Pulmonary artery endothelial cell (primary cell): ENCODE data around the gene SRCAP. TPM values are rescaled to one million over a fixed set of nuclear protein-coding genes. Genes with fewer than 3 reads are reported as not detected.

Experiments used
- DNase-seq: peaks from one replicate; pipeline ENCODE4 v3.0.0-alpha.2; 2011; ENCODE audit warnings: low read depth, low spot score
- total RNA-seq: library from RNA; depleted of rRNA; stranded (reverse); fragments of >200 nt; gene quantifications from 2 replicates; pipeline ENCODE4 v1.2.3, GENCODE V29; 2014

SRCAP gene
- total RNA-seq: 33.4 and 42.6 TPM in 2 replicates

DNA sequence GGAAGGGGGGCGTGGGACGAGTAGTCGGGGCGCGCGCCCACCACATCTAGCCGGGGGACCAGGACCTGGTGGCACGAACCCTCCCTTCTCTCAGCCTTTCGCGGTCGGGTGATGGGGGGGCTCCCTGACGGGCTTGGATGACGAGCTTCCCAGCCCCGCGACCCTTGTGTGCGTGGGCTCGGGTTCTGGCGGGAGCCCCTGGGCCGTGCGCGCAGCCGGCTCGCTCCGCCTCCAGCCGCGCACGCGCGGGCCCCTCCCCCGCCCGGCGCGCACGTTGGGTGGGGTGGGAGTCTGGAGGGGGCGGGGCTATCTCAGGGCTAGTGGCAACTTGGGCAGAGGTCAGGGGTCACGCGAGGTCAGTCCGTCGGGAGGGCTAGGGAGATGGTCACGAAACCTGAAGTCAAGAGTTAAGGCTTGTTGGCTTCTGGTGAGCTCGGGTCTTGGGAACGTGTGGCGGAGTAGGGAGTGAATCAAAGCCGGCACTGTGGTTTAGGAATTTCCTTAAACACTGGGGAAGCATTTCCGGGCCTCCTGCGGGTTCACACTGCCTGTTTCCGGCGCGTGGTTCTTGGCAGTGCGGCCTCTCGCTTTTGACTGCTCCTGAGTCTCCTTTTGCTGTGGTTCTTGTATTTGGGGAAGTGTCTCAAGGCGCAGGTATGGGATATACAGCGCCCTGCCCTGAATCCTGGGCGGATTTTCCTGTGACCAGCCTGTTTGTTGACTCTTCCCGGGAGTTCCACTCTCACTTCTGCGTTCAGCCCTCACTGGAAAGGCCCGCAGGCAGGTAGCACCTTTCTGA, at the start of gene SRCAP:
SRCAP (plus strand) TSS at position 356 of the 799 bp plus-strand sequence. CDS start 1,654 bp downstream, outside the sequence.
- peak; percentile 55 for DNase-seq

DNA sequence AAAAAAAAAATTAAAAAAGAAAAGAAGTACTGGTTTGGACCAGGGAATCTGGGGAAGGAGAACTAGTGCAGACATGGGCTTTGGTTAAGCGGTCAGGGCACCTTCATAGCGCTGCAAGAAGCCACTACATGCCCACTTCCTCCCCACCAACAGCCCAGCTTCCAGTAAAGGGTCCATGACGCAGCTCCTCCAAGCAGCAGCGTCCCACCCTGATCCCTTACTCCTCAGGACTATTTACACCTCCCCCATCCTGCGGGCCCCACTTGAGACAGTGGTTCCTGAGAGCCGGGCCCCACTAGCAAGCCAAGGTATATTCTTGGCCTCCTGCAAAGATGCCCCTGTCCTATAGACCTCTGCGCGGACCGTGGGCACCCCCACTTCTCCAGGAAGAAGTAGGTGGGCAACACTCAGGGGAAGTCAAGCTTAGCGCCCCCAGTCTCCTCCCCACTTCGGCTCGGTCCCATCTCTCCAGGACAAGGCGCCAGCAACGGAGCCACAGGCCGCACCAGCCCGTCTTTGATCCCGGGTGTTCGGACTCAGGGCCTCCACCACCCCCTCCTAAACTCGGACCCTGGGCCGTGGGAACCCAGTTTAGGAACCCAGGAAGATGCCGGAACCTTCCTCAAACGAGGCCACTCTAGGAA, 49.1 kb upstream of the SRCAP start:
- DNase-seq: no peak

DNA sequence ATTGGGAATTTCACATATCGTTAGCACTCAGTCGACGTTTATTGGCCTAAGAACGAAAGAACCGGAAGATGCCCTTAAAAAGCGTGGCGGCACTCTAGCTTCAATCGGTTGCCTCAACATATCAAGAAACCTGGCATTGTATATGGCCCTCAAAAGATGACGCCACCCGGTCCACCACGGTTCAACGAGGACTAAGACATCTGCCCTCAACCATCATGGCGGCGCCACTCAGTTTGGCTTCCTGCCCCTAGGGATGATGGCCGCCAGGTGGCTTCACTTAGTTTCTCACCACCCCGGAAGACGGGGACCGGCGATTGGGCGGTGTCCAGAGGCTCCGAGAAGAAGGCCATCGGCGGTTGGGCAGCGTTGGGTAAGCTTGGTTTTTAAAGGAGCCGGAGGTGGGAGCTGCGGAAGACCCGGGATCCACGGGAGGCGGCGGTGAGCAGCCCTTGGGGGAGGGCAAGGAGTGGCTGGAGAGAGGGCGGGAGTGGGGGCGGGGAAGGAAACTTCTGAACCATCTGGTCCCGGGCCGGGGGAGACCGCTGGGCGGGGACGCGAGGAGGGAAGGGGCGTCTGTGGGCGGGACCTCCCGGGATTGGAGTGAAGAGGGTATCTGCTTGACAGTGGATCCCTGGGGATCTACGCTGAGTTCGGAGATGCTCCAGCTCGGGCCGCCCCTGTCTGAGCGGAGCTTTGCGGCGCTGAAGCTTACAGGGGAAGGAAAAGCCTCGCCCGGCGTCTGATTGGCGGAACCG, 48.4 kb upstream of the SRCAP start, which contains the start of gene PRR14:
PRR14 (plus strand) TSS at position 592 of the 755 bp plus-strand sequence. CDS start 686 bp downstream, outside the sequence.
- peak; percentile 99 for DNase-seq

DNA sequence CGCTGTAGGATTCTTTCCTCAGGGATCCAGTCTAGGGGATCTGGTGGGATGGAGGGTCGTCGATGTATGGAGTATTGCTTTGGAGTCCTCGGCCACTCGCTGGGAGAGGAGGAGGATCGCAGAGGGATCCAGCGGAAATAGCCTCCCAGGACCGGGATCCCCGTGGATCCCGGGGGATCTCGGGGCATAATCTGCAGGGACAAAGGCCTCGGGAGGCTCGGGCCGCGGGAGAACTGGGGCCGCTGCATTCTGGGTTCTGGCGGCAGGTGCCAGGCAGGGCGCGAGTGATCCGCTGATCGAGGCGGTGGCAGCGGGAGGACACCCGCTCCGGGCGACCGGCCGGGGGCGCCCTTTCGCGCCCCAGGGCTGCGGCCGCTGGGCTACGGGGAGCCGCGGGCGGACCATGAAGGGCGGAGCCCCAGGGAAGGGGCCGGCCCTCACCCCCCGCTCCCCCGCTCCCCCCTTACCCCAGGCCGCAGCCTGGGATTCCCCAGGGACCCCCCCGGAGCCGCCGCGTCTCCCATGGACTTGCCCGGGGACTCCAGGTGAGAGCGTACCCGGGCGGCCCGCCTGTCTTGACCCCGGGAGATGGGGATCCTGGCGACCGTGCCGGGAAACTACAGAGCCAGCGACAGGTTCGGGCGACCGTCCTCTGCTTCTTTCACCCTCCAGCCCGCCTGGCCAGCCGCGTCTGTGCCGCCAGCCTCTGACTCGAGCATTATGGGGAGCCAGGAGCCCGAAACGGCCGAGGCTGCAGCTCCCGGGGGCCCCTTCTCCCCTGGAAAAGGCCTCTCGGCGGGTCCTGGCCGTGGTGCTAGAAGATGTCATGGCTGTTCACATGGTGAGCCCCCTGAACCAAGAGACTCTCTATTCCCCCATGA, 47.6 kb upstream of the SRCAP start:
- no peak for DNase-seq

DNA sequence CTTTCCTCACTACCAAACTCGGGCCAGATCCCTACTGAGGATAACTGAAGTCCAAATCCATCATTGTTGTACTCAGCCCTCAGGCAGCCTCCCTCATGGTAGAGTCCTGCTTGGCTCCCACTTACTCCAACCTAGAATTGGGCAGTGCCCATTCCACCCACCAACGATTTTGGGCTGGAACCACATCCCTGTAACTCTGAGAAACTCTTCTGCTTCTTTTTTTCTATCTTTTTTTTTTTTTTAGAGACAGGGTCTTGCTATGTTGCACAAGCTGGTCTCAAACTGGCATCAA, 47.0 kb upstream of the SRCAP start:
- DNase-seq: no peak

DNA sequence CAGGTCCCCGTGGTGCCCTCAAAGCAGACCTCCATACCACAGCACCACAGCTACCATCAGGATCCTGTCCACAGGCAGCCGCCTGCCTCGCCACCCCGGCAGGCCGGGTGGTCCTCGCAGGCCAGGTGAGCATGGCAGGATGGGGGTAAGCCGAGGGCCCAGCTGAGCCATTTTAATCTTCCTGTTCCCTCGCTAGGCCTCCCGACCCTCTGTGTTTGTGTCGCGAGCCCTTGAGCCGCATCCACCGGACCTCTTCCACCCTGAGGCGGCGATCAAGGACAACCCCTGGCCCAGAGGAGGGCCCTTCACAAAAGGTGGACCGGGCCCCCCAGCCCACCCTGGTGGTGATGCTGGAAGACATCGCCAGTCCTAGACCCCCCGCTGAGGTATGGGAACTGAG, 46.3 kb upstream of the SRCAP start:
- no peak for DNase-seq

DNA sequence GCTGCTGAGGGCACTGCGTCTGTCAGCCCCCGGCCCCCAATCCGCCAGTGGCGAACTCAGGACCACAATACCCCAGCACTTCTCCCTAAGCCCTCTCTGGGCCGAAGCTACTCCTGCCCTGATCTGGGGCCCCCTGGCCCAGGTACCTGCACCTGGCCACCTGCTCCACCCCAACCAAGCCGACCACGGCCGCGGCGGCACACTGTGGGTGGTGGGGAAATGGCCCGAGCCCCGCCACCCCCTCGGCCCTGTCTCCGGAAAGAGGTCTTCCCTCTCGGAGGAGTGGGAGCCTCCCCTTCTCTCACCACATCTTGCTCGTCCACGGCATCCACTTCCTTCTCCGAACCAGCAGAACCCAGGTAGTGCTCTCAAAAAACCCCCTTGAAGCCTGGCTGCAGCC, 44.1 kb upstream of the SRCAP start:
- DNase-seq: no peak

DNA sequence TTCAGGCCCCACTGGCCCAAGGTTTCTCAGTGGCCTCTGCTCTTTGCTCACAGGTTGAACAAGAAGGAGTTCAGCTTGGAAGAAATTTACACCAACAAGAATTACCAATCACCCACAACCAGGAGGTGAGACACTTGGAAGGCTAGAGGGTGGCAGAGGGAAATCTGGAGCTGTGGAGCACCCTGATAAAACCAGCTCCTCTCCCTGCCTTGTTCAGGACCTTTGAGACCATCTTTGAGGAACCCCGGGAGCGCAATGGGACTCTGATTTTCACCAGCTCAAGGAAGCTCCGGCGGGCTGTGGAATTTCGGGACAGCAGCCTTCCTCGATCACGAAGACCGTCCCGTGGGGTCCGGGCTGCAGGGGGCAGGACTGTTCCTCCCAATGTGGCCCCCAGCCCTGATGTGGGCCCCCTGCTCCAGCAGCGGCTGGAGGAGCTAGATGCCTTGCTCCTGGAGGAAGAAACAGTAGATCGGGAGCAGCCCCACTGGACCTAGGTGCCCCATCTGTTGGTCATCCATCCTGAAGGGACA, 43.1 kb upstream of the SRCAP start:
- no peak for DNase-seq

DNA sequence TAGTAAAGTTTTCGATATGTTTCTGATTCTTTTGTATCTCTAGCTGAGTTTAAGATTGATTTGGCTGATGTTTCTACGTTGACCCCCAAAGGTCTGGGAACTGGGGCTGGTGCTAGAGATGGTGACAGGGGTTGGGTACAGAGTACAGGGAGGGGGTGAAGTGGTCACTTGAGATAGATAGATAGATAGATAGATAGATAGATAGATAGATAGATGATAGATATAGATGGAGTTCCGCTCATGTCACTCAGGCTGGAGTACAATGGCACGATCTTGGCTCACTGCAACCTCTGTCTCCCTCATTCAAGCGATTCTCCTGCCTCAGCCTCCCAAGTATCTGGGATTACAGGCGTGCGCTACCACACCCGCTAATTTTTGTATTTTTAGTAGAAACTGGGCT, 42.6 kb upstream of the SRCAP start:
- no peak for DNase-seq

DNA sequence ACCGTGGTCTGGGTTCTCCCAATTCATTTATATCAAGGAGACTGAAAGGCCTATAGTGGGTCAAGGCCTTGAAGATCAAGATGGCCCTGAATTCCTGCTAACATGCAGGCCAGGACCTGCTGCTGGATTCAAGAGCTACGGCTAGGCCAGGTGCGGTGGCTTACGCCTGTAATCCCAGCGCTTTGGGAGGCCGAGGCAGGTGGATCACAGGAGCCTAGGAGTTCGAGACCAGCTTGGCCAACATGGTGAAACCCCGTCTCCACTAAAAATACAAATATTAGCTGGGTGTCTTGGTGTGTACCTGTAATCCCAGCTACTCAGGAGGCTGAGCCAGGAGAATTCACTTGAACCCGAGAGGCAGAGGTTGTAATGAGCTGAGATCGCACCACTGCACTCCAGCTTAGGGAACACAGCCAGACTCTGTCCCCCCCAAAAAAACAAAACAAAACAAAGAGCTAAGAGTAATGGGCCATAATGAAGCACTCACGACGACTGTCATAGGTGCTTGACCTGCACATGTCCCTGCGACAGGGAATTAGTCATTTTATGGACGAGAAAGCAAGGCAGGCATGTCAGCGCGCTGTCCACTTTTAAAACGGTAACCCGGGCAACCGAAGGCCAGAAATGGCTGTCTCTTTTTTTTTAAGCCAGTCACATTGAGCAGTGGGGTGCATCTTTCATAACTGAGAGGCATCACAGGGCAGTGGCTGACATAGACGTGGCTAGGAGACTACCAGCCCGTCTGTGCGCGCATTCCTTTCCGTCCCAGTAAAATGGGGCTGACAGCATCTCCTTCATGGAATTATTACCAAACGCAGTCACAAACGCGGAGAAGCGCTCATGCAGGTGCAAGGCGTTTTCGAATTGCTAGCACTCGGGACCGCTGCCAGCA, 41.8 kb upstream of the SRCAP start:
- DNase-seq: no peak

DNA sequence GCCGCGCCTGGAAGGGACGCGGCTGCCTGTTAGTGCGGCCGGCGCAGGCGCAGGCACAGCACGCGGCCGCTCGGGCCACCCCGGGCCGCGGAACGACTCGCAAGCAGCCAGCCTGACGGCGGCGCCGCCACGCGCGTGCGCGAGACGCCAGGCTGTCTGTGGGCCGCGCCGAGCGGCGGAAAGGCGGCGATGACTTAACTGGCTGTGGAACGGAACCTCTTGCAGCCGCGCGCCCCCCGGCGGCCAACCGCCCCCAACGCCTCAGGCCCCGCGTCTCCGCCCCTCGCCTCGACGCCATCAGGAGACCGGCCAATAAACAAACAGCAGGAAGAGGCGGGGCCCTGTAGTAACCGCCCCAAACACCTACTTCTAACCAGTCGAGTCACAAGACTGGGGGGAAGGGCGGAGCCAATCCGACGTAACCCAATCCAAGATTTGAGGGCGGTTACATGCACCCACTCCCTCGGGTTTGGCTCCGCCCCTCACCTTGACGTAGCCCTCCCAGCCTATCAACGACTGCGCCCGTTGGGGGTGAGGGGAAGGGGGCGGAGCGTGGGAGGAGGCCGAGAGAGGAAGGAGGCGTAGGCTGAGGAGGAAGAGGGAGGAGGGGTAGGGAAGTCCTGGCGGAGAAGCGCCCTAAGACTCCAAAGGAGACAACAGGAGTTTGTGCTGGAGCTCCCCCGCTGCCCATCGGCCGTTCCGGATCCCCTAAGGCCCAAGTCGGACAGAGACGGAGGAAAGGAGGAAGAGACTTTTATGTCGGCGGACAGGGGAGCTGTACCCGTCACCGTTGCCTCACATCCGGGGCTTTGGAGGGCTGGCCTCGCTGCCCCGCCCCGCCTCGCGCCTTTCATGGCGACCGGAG, 40.9 kb upstream of the SRCAP start, which contains the start of gene FBRS:
FBRS (plus strand) TSS at position 566 of the 865 bp plus-strand sequence. CDS start 1,088 bp downstream, outside the sequence.
- peak; percentile 100 for DNase-seq

DNA sequence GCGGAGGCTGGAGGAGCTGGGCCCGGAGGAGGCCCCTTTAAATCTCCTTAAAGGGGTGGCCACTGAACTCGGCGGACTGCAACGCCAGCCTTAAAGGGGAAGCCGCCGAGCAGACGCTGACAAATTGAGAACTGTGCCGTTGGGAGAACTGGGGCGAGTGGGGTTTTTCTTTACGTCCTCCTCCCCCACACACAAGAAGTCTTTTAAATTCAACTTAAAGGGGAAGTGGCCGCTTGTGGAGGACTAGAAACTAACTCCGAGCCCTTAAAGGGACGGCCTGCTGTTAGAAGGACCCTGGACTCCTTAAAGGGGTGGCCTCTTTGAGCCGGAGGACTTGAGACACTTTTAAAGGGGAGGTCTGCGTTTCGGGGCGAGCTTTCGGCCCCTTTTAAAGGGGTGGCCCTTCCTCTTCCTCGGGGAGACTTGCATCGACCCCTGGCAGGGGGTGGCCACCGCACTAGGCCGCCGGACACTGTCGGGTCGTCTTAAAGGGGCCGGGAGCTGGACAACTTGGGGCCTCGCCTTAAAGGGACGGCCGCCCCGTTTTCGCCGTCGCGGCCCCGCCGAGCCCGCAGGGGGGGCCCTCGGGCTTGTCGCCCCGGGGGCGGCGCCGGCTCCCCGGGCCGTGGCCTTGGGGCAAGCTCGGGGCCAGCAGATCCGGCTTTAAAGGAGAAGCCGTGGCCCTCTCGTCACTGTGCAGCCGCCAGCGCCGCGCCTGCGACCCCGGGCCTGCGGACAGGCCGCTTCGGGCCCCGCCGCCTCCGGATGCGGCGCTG, 40.1 kb upstream of the SRCAP start:
- DNase-seq: peak; percentile 90

DNA sequence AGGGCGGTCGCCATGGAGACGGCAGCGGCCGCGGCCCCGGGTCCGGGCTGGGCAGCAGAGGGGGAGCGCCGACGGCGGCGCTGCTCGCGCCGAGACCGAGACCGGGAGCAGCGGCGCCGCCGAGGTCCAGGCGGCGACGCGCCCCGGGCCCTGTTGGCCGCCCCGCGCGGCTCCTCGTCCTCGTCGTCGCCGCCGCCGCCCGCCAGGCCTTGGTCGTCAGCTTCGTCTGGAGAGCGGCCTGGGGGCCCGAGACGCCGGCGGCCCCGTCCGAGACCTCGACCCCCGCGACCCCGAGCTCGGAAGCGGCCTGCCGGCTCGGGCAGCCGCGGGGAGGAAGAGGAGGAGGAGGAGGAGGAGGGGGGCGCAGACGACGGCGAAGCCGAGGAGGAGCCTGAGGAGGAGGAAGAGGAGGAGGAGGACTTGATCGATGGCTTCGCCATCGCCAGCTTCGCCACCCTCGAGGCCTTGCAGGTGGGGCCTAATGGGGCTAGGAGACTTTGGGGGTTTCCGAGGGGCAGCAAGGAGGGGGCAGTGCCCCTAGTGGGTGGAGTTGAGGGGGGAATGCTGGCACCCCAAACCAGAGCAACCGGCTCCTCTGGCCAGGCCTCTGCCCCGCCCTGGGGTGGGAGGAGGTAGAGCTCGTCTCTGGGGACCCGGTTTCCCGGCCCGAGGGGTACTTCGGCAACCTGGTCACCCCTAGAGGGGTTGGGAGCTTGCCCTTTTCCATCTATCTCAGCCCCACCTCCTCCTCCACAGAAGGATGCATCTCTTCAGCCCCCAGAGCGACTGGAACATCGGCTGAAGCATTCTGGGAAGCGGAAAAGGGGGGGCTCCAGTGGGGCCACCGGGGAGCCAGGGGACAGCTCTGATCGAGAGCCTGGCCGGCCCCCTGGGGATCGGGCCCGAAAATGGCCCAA, 39.2 kb upstream of the SRCAP start:
- DNase-seq: no peak

DNA sequence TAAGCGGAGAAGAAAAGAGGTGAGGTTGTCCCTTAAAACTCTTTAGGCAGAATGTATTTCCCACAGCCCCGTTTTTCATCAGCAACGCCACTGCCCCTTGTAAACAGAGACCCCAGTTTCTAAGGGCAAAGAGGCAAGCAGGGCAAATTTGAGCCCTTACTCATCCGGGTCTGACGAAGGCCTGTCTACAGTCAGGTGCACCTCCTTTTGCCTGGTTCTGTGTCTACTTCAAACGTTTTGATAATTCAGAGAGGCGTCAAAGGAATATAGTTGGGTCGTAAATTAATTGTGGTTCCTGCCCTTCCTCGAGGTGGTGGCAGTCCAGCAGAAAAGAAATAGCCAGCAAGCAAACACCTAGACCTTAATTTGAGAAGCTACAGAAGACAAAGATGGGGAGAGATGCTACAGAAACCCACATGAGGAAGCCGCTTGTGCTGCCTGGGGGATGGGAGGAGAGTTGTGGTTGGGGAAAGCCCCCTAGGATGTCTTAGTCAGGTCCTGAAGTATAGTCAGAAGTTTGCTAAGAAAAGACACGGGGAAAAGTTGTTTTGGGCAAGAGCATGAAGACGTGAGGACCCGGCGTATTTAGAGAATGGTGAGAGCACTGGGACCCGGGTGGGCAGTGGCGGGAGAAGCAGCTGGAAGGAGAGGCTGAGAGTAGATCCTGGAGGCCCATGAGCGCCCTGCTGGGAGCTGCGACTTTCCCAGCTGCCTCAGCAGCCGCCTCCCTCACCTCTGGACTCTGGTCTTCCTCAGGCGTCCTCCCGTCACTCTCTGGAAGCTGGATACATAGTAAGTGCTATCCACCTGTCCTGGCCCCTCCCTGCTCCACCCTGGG, 38.3 kb upstream of the SRCAP start:
- no peak for DNase-seq

DNA sequence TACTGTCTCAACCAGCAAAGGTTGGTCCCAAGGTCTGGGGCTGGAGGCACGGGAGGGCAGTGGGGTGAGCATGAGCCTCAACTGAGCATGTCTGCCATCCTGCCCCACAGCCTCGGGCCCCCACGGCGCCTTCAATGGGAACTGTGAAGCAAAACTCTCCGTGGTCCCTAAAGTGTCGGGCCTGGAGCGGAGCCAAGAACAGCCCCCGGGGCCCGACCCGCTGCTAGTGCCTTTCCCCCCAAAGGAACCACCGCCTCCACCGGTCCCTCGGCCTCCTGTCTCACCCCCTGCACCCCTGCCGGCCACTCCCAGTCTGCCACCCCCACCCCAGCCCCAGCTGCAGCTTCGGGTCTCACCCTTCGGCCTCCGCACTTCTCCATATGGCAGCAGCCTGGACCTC, 36.5 kb upstream of the SRCAP start:
- DNase-seq: no peak

DNA sequence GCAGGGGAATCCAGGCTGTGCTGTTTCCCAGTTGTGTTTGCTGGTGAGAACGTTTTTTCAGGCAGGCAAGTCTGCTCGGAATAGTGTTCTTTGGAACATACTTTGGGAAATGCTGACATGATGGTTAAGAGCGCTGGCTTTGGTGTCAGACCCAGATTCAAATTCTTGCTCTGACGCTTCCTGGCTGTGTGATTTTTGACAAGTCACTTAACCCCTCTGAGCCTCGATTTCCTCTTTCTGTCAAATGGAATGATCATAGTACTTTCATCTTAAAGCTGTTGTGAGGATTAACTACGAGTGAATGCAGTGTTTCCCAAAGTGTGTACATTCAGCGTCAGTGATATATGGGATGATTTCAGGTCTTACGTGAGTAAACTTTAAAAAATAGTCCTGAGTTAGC, 35.9 kb upstream of the SRCAP start:
- no peak for DNase-seq
